Stimulated activated CD4-positive, alpha-beta T cell treated with anti-CD3 and anti-CD28 coated beads, Interleukin-1b, Interleukin-23, amount 100 ng/mL, for 24 hours (primary cell): Measurements from ENCODE around the gene PDE3A.
"Not testable (repeated sequence)": the region's sequence is repeated elsewhere in the genome, so short reads cannot be mapped to it uniquely, and the experiment has no call there.

Experiments
- DNase-seq, 4 experiments: peaks; one replicate each; pipeline ENCODE4 v3.0.0-alpha.2; 2020; ENCODE audit warnings: low read depth in 4 of 4, low spot score in 1 of 4

The PDE3A gene

DNA sequence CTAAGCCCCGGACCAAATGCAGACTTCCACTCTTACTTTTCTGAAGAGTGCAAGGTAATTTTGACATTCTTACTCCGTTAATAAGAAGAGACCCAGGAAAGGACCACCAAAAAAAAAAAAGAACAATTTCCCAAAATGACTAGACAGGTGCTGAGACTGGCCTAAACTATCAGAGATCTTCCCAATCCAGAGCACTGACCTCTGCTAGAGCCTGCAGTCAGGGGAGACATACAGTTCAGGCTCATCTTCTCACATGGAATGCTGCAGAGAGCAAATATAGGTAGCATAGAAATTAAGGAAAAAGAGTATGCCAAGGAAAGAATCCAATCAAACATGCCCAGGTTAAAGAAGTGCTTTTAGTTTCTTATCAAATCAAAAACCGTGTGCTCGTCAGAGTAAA lies 177.9 kb downstream of the PDE3A start:
- DNase-seq, result no peak

DNA sequence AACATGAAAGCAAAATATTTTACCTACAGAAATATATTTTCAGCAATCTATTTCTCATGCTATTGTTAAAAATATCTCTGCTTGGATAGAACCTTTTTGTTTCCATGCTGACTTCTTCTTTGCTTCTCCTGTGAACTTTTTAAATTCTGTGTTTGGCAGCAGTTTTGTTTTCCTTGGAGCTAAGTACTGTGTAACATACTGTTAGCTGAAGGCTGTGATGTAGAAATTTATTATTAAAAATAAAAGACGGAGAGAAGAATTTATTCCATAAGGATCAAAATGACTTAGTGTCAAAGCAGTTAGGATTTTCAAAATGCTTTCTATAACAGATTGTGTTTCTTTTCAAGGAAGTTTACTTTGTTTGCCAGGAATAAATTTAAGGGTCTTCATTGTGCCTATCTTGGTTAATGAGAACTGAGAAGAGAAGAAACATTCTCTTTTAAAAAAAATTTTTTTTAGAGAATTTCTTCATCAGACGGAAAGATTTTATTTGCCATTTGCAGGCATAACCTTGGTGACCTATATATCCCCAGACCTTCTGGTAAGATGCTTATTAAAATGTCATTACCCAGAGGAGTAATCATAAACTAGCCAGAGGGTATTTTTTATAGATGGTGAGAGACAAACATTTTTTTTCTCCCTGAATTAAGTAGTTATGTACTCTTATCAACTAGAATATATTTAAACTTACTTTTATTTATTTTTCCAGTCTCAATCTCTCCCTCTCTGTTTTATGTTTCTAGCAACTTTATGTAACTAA lies 179.7 kb downstream of the PDE3A start:
- DNase-seq, result no peak

DNA sequence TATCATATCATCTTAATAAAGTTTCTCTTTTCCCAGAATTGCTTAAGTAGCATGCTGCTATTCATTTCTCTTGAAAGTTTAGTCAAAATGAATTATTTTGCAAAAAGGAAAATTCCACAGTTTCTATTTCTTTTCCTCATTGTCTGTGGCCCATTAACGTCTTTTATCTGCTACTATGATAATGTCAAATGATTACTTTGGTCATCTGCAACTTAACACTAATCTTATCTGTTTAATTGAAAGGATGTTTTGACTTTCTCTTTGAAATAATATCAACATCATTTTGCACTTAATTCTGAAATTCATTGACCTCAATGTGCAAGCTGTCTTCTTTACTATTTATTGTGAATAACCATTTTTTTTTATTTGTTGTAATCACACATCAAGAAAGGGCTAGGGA lies 180.3 kb downstream of the PDE3A start:
- DNase-seq, result no peak

DNA sequence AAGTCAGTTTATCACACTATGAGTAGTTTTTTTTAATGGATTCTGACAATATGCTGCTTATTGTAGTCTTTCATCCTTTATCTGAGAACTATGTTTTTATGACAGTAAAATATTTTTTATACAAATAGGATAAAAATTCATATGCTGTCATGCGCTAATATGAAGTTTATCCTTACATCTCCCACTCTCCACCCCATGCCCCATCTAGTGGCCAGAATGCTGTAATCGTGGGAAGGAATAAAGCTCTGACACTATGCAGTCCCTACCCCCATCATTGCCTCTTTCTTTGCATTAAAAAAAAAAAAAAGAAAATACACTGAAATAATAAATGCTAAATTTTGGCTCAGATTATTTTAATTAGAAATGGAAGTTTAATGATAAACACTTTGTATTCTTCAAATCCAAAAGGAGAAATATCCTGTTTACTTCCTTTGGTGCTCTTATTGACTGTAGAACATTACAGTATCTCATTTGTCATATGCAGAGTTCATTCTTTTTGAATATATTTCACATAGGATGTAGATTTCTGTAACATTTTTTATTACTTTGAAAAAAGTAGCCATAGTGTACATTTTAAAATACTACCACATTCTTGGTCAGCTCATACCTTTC lies 180.9 kb downstream of the PDE3A start:
- no peak for DNase-seq

DNA sequence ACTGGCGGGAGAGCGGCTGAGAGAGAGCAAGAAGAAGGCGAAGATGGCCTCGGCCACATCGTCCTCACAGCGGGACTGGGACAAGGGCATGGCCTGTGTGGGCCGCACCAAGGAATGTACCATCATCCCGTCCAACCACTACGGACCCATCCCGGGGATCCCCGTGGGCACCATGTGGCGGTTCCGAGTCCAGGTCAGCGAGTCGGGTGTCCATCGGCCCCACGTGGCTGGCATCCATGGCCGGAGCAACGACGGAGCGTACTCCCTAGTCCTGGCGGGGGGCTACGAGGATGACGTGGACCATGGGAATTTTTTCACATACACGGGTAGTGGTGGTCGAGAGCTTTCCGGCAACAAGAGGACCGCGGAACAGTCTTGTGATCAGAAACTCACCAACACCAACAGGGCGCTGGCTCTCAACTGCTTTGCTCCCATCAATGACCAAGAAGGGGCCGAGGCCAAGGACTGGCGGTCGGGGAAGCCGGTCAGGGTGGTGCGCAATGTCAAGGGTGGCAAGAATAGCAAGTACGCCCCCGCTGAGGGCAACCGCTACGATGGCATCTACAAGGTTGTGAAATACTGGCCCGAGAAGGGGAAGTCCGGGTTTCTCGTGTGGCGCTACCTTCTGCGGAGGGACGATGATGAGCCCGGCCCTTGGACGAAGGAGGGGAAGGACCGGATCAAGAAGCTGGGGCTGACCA lies 183.6 kb downstream of the PDE3A start:
- not testable (repeated sequence) for DNase-seq

DNA sequence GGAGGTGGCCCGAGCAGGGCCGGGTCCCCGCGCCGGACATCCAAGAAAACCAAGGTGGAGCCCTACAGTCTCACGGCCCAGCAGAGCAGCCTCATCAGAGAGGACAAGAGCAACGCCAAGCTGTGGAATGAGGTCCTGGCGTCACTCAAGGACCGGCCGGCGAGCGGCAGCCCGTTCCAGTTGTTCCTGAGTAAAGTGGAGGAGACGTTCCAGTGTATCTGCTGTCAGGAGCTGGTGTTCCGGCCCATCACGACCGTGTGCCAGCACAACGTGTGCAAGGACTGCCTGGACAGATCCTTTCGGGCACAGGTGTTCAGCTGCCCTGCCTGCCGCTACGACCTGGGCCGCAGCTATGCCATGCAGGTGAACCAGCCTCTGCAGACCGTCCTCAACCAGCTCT lies 184.2 kb downstream of the PDE3A start:
- not testable (repeated sequence) for DNase-seq

DNA sequence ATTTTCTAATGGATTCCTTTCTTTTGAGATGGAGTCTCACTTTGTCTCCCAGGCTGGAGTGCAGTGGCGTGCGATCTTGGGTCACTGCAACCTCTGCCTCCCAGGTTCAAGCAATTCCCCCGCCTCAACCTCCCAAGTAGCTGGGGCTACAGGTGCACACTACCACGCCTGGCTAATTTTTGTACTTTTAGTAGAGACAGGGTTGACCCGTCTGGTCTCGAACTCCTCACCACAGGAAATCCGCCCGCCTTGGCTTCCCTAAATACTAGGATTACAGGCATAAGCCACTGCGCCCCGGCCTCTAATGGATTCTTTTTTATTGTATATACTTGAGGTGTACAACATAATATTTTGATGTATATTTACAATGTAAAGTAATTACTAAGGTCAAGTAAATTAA lies 186.7 kb downstream of the PDE3A start:
- no peak for DNase-seq

DNA sequence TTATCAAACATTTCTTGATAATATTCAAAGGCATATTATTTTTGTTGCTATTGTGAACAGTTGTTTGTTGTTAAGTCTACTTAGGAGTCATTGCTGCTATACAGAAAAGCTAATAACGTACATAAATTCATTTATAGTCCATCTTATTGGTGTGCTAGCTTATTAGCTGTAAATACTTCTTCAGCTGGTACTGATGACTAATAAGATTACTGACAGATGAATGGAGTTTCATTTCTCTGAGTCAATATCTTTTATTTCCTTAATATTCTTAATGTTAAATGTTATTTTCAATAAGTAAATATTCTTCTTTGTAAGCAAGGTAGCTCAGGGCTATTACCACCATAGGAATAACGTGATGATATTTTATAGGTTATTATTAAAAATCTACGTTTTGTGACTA lies 187.4 kb downstream of the PDE3A start:
- DNase-seq, result no peak

DNA sequence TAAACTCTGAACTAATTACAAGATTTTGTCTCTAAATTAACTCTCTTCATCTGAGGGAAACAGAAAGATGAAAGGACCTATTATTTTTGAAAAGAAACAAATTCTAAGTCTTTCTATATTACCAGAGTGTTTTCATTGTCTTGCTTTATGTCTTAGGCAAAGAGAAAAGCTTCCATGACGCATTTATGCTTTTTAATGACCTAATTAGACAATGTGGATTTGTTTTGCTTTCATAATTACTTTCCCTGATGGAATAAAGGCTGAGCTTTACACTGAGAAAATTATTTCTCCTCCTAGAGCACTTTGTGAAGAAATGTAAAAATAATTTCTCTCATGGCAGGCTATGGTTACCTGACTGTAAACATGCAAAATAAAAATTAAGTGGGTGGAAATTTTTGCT lies 188.8 kb downstream of the PDE3A start:
- DNase-seq, result no peak

DNA sequence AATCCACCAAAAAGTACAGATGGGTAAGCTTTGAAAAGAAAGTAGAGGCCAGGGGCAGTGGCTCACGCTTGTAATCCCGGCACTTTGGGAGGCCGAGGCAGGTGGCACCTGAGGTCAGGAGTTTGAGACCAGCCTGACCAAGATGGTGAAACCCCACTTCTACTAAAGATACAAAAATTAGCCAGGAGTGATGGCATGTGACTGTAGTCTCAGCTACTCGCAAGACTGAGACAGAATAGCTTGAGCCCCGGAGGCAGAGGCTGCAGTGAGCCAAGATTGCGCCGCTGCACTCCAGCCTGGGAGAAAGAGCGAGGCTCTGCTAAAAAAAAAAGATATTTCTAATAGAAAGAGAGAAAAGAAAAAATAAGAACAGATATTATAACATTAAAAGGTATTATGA lies 192.6 kb downstream of the PDE3A start:
- no peak for DNase-seq

DNA sequence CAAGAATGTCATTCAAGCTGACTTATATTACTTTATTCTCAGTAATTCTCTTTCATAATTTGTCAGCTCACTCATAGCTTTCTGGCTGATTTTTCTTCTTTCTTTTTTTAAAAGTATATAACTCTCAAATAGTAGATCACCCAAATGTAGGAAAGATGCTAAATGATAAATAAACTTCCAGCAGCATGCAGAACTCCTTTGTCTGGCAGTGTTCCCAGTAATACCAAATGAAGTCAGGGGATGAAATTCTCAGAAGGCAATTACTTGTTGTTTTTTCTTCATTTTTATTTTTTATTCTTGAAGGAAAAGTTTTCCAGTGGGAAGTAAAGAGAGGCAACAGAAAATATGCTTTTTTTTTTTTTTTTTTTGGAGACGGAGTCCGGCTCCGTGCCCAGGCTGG lies 193.5 kb downstream of the PDE3A start:
- no peak for DNase-seq

DNA sequence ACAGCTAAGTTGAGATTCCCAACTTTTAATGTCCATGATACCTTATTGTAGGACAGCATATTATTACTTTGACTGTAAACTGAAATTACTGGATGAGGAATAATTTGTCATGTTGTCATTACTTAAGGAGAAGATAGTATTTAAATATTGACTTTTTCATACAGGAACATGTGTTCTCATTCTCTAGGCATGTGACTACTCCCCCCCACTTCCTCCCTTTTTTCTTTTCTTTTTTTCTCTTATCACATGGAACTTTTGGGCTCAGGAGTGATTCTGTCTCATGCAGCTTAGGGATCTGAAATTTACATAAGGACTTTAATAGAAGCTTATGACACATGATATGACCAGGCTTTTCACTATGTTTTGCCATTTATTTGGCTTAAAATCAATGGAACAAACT lies 199.1 kb downstream of the PDE3A start:
- DNase-seq, result no peak

DNA sequence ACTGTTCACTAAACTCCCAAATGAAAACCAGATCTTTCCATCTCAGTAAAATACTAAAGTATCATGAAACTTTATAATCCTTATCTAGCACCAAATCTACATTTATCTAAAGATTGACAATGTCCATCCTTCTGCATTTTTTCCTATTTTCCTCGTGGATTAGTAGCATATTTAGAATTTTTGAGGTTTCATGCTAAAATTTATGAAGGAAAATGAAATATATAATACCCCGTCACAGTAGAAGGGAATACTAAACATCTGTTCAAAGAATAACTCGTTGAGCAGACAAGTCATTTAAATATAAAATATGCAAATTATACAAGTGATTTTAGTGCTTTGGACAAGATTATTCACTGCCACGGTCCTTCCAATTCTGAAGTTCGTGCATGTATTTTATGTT lies 204.1 kb downstream of the PDE3A start:
- no peak for DNase-seq

DNA sequence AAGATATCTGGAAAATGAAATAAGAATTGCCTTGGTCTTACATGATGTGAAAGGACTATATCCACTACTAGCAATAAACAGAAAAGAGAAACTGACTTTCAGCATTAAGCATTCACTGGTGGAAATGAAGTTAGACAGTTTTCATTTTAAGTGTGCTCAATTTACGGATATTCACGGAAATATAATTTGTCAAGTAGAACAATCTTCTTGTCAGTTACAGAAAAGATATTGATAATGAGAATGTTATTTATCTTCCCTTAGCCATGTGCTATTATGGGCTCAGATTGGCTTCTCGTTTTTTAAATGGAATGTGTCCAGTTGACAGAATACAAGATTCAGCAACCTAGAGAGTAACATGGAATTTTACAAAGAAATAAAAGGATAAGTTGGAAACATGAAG lies 208.2 kb downstream of the PDE3A start:
- DNase-seq, result no peak

DNA sequence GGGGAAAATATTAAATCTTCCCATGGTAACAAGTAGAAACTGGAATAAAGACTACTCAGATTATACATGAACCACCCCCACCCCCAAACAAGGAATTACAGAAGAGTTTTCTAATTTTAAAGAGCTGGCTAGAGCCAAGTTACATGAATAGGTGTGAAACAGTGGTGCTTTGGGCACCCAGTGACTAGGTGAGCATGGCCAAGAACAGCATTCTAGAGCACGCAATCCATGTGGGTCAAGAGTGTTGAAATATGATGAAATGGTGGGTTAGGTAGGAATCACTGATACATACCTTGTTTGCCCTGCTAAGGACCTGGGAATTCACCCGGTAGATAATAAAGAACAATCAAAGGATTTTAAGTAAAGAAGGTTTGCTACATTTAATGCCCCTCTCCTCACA lies 208.7 kb downstream of the PDE3A start:
- DNase-seq, result no peak

DNA sequence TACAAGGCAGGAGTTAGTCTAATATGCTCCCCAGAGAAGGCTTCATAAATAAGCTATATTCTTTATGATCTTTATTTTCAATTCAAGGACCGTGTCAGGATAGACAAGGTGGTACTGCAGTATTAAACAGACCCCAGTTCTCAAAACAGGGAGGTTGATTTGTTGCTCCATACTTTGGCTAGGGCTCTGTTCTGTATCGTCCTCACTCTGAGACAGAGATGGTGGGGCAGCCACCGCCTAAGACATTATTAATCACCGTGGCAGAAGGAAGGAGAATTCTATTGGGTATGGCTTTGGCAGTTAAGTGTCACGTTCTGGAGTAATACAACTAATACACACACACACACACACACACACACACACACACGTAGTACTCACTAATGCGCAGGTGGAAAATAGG lies 209.8 kb downstream of the PDE3A start:
- DNase-seq, result no peak

DNA sequence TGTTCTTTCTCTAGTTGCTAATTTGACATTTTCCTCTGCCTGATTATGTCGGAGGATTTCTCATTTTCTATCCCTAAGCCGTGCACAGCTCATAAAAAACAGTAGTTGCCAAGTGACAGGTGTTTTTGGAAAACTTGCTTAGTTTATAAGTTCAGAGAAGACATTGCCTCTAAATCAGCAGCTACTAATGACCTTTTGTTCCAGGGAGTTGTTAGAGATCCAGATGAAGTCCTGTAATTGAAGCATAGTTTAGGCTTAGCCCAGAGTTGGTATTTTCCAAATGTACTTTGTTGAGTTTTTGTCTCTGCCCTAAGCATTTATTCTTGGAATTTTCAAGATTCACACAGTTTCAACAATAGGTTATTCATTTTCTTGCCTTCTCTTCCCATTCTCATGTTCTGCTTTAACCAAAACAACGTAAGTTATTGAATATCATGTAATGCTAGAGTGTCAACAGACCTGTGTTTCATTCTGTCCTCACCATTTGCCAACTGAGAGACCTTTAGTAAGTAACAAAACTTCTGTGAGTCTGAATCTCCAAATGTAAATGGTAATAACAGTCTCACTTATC lies 216.8 kb downstream of the PDE3A start:
- no peak for DNase-seq

DNA sequence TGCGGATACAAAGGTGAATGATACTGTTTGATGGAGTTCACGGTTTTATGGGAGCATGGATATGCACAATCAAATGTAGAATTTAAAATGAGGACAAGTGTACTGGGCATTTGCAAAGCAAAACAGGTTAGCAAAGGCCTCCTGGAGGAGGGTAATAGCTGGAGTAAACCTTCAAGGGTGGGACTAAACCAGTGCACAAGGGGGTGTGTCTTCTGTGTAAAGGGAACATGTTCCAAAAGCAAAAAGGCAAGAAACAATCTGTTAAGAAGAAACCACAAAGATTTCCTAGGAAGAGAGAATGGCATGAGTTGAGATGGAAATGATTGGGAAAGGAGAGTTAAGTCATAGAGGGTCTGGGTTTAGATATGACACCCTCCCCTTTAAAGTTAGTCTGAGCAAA lies 217.6 kb downstream of the PDE3A start:
- DNase-seq, result no peak

DNA sequence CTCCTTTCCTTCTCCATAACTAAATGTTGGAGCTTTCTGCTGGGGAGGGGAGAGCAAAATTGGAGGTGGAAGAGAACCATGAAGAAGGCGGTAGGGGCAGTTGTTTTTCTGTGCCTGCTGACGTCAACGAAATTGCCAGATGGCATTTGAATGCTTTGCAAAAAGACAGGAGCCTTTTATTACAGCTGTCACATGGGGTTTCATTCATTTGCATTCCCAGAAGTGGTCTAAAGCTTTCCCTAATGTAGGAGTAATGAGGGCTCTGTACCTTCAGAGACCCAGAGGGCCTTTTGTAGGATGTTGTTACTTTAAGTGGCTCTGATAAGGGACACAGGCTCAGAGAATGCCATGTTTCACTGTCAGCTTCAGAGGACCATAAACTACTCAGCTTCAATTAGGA lies 219.7 kb downstream of the PDE3A start:
- no peak for DNase-seq

DNA sequence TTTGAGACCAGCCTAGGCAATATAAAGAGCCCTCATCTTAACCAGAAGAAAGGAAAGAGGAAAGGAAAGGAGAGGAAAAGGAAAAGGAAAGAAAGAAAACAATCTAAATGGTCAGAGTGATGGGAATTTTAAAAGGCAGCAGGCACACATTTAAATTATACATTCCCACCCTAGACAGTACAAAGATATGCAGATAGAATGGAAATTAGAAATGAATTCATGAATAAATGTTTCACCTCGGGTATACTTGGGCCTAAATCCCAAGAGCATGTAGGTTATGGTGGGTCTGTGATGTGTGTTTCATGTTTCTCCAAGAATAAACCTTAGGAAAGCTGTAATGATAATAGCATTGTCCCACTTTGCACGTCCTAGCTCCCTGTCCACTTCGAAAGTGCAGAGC lies 222.2 kb downstream of the PDE3A start:
- DNase-seq, result no peak

DNA sequence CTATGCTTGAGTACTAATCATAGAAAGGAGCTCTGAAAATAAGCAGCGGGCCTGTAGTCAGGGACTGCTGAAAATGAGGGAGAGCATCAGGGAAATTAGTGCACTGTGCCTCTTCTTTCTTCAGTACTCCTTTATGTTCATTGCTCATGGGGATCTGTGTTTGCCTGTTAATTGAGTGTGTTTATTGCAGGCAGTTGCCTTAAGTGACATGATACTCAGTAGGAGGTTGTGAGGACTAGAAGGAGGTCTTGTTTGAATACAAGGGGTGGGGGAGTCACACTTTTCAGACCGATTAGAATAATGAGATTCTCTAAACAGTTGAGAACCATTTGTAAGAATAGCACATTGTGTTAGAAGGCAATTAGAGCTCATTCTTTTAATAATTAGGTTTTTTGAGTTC lies 224.2 kb downstream of the PDE3A start:
- no peak for DNase-seq

DNA sequence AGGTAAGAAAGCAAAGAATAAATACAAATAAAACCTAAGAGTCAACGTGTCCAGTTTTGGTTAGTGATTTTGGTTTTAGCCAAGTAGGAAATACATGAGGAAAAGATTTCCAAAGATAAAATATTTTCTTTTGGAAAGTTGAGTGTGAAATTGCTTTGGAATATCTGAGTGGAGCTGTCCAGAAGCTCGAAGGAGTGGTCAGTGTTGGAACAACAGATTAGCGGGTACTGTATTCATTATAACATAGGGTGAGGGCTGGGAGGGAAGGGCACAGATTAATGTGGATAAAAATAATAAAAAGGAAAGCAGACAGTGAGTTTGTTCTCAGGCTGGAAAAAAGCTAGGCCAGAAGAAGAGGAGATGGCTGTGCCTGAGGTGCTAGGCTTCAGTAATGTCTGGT lies 225.3 kb downstream of the PDE3A start:
- DNase-seq, result no peak
